Gastrocnemius medialis (tissue), 4 donors: ENCODE data around the gene GRM8. TPM values are rescaled to one million over a fixed set of nuclear protein-coding genes. Genes with fewer than 3 reads are reported as not detected.

Source experiments
- ATAC-seq, 2 donors: fragments of 150-250 bp; one replicate each; pipeline ENCODE4 v1.9.1; 2016
- DNase-seq, 2 donors: peaks; one replicate each; pipeline ENCODE4 v3.0.0-alpha.2; 2019
- H3K27ac ChIP-seq, 4 donors: fragments of 200-600 bp; sonication (generic); 1 replicate in 1 of 4; 2 replicates in 3 of 4; pipeline ENCODE4 v1.5.1; 2016 to 2018; ENCODE audit warnings: mild to moderate bottlenecking in 2 of 4, moderate library complexity in 1 of 4
- H3K27me3 ChIP-seq, 3 donors: fragments of 200-600 bp; sonication (generic) in 2 of 3; 1 replicate in 1 of 3; 2 replicates in 2 of 3; pipeline versions ENCODE4 v1.5.1 to v1.6.0; 2016 to 2019; ENCODE audit warnings: mild to moderate bottlenecking in 1 of 3, moderate library complexity in 1 of 3
- H3K36me3 ChIP-seq, 2 donors: fragments of 200-600 bp; sonication (generic) in 1 of 2; one replicate each; pipeline ENCODE4 v1.5.1; 2017 to 2018
- H3K4me1 ChIP-seq, 2 donors: fragments of 200-600 bp; sonication (generic) in 1 of 2; one replicate each; pipeline ENCODE4 v1.5.1; 2016 to 2017; ENCODE audit warnings: mild to moderate bottlenecking in 2 of 2
- H3K4me3 ChIP-seq, 4 donors: fragments of 200-600 bp; sonication (generic) in 3 of 4; 1 replicate in 1 of 4; 2 replicates in 3 of 4; pipeline ENCODE4 v1.5.1; 2016 to 2019; ENCODE audit warnings: mild to moderate bottlenecking in 2 of 4
- H3K9me3 ChIP-seq, 3 donors: fragments of 200-600 bp; sonication (generic) in 2 of 3; 1 replicate in 1 of 3; 2 replicates in 2 of 3; pipeline ENCODE4 v1.5.1; 2016 to 2019
- CTCF ChIP-seq, 5 experiments: fragments of 450-650 bp in 3 of 5; fragments of 200-600 bp in 2 of 5; sonication (generic) in 2 of 5; IDR thresholded peaks in 4 of 5; conservative IDR thresholded peaks in 1 of 5; 1 replicate in 4 of 5; 2 replicates in 1 of 5; pipeline ENCODE4 v1.5.1; 2016 to 2019; ENCODE audit warnings: antibody characterized with exemption in 5 of 5, mild to moderate bottlenecking in 3 of 5, moderate library complexity in 3 of 5
- POLR2A ChIP-seq, 2 donors: fragments of 450-650 bp; IDR thresholded peaks; one replicate each; pipeline ENCODE4 v1.6.1; 2017; ENCODE audit warnings: antibody characterized with exemption in 2 of 2, mild to moderate bottlenecking in 2 of 2, moderate library complexity in 2 of 2
- in situ Hi-C, 4 donors: fragments of 200-750 bp; cut with MboI; loops; one replicate each; pipeline versions ENCODE4 v1.15.0 to v1.8.0; 2017; ENCODE audit warnings: low sequenced_read_pairs in 4 of 4
- intact Hi-C: fragments of 100-400 bp; cut with DNase I; formaldehyde crosslinking; loops from one replicate; pipeline ENCODE4 v1.15.1; 2023; ENCODE audit warnings: low total_unique reads
- total RNA-seq, 4 donors: library from RNA; depleted of rRNA; stranded (reverse); fragments of >200 nt; gene quantifications; one replicate each; pipeline versions ENCODE4 v1.1.0 to v1.2.3, GENCODE V29; 2016

The GRM8 gene
- total RNA-seq, 4 donors from 2014 or later: not detected

GRCh38 chr7:127177156-127177555 is 75.6 kb downstream of the GRM8 start:
- Histone ChIP-seq H3K27me3 (no peaks in the 10 kb centered on the region), H3K9me3 (no peaks in the 10 kb centered on the region), H3K4me1 (no peaks in the 10 kb centered on the region), H3K36me3 (no peaks in the 10 kb centered on the region), H3K27ac (no peak overlapping the region), H3K4me3 (no peak overlapping the region)
- ATAC-seq: no peak
- TF ChIP-seq POLR2A (IDR thresholded peaks at IDR 0.05) (no peak), CTCF (IDR thresholded peaks at IDR 0.05 in 4 of 5, conservative IDR thresholded peaks at IDR 0.05 in 1 of 5) (no peak)
- in situ Hi-C loops: no loop called here
- intact Hi-C loops: no loop called here
- DNase-seq: no peak

- in situ Hi-C loops: no loop called here
- no peak overlapping the region for H3K27ac ChIP-seq
- ATAC-seq: no peak
Observed at GRCh38 chr7:127162366-127162765, 90.4 kb downstream of the GRM8 start.

GRCh38 chr7:127158659-127159058 is 94.1 kb downstream of the GRM8 start:
- H3K4me1 ChIP-seq: no peaks in the 10 kb centered on the region
- no peaks in the 10 kb centered on the region for H3K27me3 ChIP-seq
- H3K36me3 ChIP-seq: no peaks in the 10 kb centered on the region
- H3K4me3 ChIP-seq: no peak overlapping the region
- no peaks in the 10 kb centered on the region for H3K9me3 ChIP-seq
- in situ Hi-C loops (no loop called here), intact Hi-C loops (no loop called here)
- no peak for DNase-seq
- ATAC-seq: no peak
- no peak overlapping the region for H3K27ac ChIP-seq
- TF ChIP-seq CTCF (IDR thresholded peaks at IDR 0.05 in 4 of 5, conservative IDR thresholded peaks at IDR 0.05 in 1 of 5) (no peak), POLR2A (IDR thresholded peaks at IDR 0.05) (no peak)

More at GRCh38 chr7:127162366-127162765, 90.4 kb downstream of the GRM8 start:
- Histone ChIP-seq H3K4me1 (no peaks in the 10 kb centered on the region), H3K4me3 (no peak overlapping the region), H3K36me3 (no peaks in the 10 kb centered on the region), H3K27me3 (no peaks in the 10 kb centered on the region), H3K9me3 (no peaks in the 10 kb centered on the region)
- TF ChIP-seq POLR2A (IDR thresholded peaks at IDR 0.05) (no peak), CTCF (IDR thresholded peaks at IDR 0.05 in 4 of 5, conservative IDR thresholded peaks at IDR 0.05 in 1 of 5) (no peak)
- intact Hi-C loops: no loop called here
- DNase-seq: no peak

GRCh38 chr7:127154958-127155357 is 97.8 kb downstream of the GRM8 start:
- TF ChIP-seq CTCF (IDR thresholded peaks at IDR 0.05 in 4 of 5, conservative IDR thresholded peaks at IDR 0.05 in 1 of 5): no peak
- TF ChIP-seq POLR2A (IDR thresholded peaks at IDR 0.05): no peak
- ATAC-seq (no peak), DNase-seq (no peak)
- no peak overlapping the region for H3K27ac ChIP-seq
- H3K9me3 ChIP-seq: no peaks in the 10 kb centered on the region
- intact Hi-C loops (no loop called here), in situ Hi-C loops (no loop called here)
- H3K36me3 ChIP-seq: no peaks in the 10 kb centered on the region
- H3K4me1 ChIP-seq: no peaks in the 10 kb centered on the region
- H3K4me3 ChIP-seq: no peak overlapping the region
- no peaks in the 10 kb centered on the region for H3K27me3 ChIP-seq

- DNase-seq: no peak
- Histone ChIP-seq H3K36me3 (no peaks in the 10 kb centered on the region), H3K27ac (no peak overlapping the region), H3K4me1 (no peaks in the 10 kb centered on the region), H3K27me3 (no peaks in the 10 kb centered on the region), H3K4me3 (no peak overlapping the region), H3K9me3 (no peaks in the 10 kb centered on the region)
- ATAC-seq: no peak
- intact Hi-C loops (no loop called here), in situ Hi-C loops (no loop called here)
- no peak for TF ChIP-seq POLR2A (IDR thresholded peaks at IDR 0.05)
- no peak for TF ChIP-seq CTCF (IDR thresholded peaks at IDR 0.05 in 4 of 5, conservative IDR thresholded peaks at IDR 0.05 in 1 of 5)
Observed at GRCh38 chr7:127154101-127154500, 98.6 kb downstream of the GRM8 start.
